Activated CD8-positive, alpha-beta T cell treated with anti-CD3 and anti-CD28 coated beads, Interleukin-2, amount 10 ng/mL, durations not matched to agents 7 days and 5 days (primary cell): Measurements from ENCODE around the gene RPS6KA5. TPM values are rescaled to one million over a fixed set of nuclear protein-coding genes. Genes with fewer than 3 reads are reported as not detected.
"Not testable (repeated sequence)": the region's sequence is repeated elsewhere in the genome, so short reads cannot be mapped to it uniquely, and the experiment has no call there.

ENCODE experiments used
- ATAC-seq: fragments of 150-1000 bp; cut with Tn5 transposase; one replicate; pipeline ENCODE4 v1.10.0; 2021; ENCODE audit warnings: moderate library complexity
- CTCF ChIA-PET: fragments of 350-600 bp; sonication (Branson Sonifier 250); formaldehyde crosslinking; loops from one replicate; lab custom pipeline; 2021; ENCODE audit warnings: antibody characterized with exemption; lab: Charles Lee
- POLR2A ChIA-PET: fragments of 350-600 bp; sonication (Branson Sonifier 250); formaldehyde crosslinking; loops from one replicate; lab custom pipeline; 2021; ENCODE audit warnings: antibody characterized with exemption; lab: Charles Lee
- DNase-seq: peaks from one replicate; pipeline ENCODE4 v3.0.0-alpha.2; 2020
- H3K27ac Mint-ChIP-seq: one replicate; pipeline ENCODE4 v1.8.0; 2021; ENCODE audit warnings: mild to moderate bottlenecking, mixed read lengths
- H3K27me3 Mint-ChIP-seq: one replicate; pipeline ENCODE4 v1.8.0; 2021; ENCODE audit warnings: low read depth, mixed read lengths
- H3K36me3 Mint-ChIP-seq: one replicate; pipeline ENCODE4 v1.8.0; 2021; ENCODE audit warnings: low read depth, mixed read lengths
- H3K4me1 Mint-ChIP-seq: one replicate; pipeline ENCODE4 v1.8.0; 2021; ENCODE audit warnings: low read depth, mixed read lengths
- H3K4me3 Mint-ChIP-seq: one replicate; pipeline ENCODE4 v1.8.0; 2021; ENCODE audit warnings: mild to moderate bottlenecking, mixed read lengths
- H3K9me3 Mint-ChIP-seq: one replicate; pipeline ENCODE4 v1.8.0; 2022; ENCODE audit warnings: mixed read lengths; ENCODE audit not compliant: insufficient read depth
- total RNA-seq, 2 experiments: library from RNA; stranded (reverse); gene quantifications; one replicate each; pipeline ENCODE4 v1.2.3, GENCODE V29; 2021

RPS6KA5 gene
- total RNA-seq, 2 experiments from 2014 or later = 50.8 to 53.1 TPM

DNA sequence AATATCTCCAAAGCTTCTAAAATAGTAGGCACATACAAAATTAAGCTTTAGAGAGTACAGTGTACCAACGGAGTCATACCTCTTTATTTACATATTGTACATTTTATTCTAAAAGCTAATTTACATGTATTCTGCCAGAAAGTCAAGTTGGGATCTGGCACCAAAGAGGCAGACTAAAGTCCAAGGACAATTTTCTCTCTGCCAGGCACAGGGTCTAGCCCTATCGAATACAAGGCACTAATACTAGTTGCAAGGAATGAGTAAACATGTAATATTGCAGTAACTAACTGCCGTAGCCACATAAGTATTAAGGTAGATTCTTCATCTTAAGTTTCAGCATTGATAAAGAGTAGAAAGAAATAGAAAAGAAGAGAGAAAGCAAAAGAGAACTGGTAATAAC, 93.9 kb downstream of the RPS6KA5 start:
- POLR2A ChIA-PET = no interaction called here
- DNase-seq (no peak), ATAC-seq (no peak)
- H3K4me1 Mint-ChIP-seq = peaks cover 35% of the 10 kb centered on the region
- H3K9me3 Mint-ChIP-seq = peaks cover 3% of the 10 kb centered on the region
- H3K4me3 Mint-ChIP-seq = no peak overlapping the region
- H3K27me3 Mint-ChIP-seq = no peaks in the 10 kb centered on the region
- CTCF ChIA-PET = no interaction called here
- no peak overlapping the region for H3K27ac Mint-ChIP-seq
- H3K36me3 Mint-ChIP-seq = peaks cover 65% of the 10 kb centered on the region

DNA sequence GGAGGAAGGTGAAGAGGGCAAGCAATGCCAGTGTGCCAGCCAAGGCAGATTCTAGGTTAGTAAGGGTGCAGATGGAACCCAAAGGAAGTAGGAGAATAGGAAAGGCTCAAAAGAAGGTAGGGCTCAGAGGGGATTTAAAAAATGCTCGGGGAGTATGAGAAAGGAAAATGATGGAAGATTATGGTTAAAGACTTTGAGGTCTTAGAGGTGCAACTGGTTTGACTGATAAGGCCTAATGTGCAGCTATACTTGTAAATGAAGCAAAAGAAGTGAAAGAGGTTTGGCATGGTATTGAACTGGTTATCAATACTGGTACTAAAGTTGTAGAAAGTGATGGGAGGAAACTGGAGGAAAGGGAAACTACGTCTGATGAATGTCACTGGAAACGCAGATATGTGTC, 94.7 kb downstream of the RPS6KA5 start:
- POLR2A ChIA-PET = interaction anchor here (0.8 kb wide), 1 partner anchor 150 kb away, joined by 4 read pairs; no protein-coding TSS in a partner anchor
- ATAC-seq = no peak

DNA sequence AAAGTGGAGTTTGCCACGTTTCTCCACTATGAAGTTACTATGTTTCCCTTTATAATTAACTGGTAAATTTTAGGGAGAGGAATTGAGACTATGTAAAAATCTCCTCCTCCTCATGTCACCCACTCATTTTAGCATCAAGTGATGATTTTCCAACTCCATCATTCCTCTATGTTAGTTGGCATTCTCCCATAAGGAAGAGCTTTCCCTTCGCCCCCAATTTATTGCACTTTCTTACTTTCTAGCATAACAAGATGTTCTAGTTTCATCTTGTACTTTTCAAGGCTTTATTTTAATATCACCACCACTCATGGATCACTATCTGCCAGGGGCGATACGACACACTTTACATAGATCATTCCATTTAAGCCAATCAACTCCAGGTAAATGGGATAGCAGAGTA, 97.1 kb downstream of the RPS6KA5 start:
- peaks cover 67% of the 10 kb centered on the region for H3K36me3 Mint-ChIP-seq
- H3K4me1 Mint-ChIP-seq = peaks cover 7% of the 10 kb centered on the region
- no peak overlapping the region for H3K4me3 Mint-ChIP-seq
- H3K27ac Mint-ChIP-seq = no peak overlapping the region
- ChIA-PET POLR2A (no interaction called here), CTCF (interaction anchor here (1.4 kb wide), 1 partner anchor 210 kb away, joined by 4 read pairs; no protein-coding TSS in a partner anchor)
- H3K9me3 Mint-ChIP-seq = no peaks in the 10 kb centered on the region
- ATAC-seq (no peak), DNase-seq (no peak)
- no peaks in the 10 kb centered on the region for H3K27me3 Mint-ChIP-seq

More for the DNA sequence above, 94.7 kb downstream of the RPS6KA5 start:
- CTCF ChIA-PET = no interaction called here
- H3K27me3 Mint-ChIP-seq = no peaks in the 10 kb centered on the region
- H3K4me1 Mint-ChIP-seq = peaks cover 31% of the 10 kb centered on the region
- no peak overlapping the region for H3K4me3 Mint-ChIP-seq
- DNase-seq = no peak
- H3K9me3 Mint-ChIP-seq = peaks cover 3% of the 10 kb centered on the region
- no peak overlapping the region for H3K27ac Mint-ChIP-seq
- H3K36me3 Mint-ChIP-seq = peaks cover 66% of the 10 kb centered on the region

DNA sequence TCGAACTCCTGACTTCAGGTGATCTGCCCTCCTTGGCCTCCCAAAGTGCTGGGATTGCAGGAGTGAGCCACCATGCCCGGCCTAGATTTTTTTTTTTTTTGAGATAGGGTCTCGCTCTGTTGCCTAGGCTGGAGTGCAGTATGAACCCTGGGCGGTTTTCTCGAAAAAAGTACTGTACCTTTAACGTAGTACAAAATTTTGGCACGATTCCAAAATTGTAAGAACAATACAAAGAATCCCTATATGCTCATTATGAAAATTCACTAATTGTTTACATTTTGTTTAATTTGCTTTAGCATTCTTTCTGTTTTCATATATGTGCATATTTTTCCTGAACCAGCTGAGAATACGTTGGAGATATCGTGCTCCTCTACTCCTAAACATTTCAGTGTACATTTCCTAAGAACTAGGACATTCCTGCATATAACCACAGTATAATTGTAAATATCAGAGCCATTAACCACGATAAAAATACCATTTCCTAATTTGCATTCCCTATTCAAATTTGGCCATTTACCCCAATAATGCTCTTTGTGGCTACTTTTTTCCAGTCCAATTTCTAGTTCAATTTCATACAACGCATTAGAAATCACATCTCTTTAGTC, 97.8 kb downstream of the RPS6KA5 start:
- Mint-ChIP-seq H3K36me3 (peaks cover 67% of the 10 kb centered on the region), H3K9me3 (peaks cover 1% of the 10 kb centered on the region), H3K4me3 (no peak overlapping the region), H3K27ac (no peak overlapping the region), H3K4me1 (peaks cover 3% of the 10 kb centered on the region), H3K27me3 (no peaks in the 10 kb centered on the region)
- ATAC-seq (no peak), DNase-seq (no peak)
- POLR2A ChIA-PET = no interaction called here
- CTCF ChIA-PET = no interaction called here

DNA sequence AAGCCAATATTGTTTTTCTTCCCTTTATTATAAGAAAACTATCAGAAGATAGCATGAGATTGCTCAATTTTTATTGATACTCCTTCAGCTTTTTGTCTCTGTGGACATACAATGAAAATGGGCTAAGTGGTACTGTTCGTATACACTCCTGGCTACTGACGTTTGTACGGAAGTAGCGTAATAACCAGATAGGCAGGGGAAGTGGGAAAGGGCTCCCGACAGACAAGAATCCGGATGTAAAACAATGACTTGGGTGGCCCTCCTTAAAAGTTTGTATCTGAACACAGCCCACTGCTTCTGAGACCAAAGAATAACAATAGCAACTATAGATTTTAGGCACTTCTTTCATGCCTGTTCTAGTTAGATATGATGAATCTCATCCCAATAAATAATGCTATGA, 99.6 kb downstream of the RPS6KA5 start:
- H3K4me3 Mint-ChIP-seq = no peak overlapping the region
- peaks cover 70% of the 10 kb centered on the region for H3K36me3 Mint-ChIP-seq
- DNase-seq (no peak), ATAC-seq (no peak)
- peaks cover 2% of the 10 kb centered on the region for H3K4me1 Mint-ChIP-seq
- no peak overlapping the region for H3K27ac Mint-ChIP-seq
- H3K27me3 Mint-ChIP-seq = no peaks in the 10 kb centered on the region
- ChIA-PET CTCF (interaction anchor here (1.4 to 1.8 kb wide), 2 partner anchors 213 to 216 kb away, joined by 4 to 5 read pairs; no protein-coding TSS in a partner anchor), POLR2A (no interaction called here)
- H3K9me3 Mint-ChIP-seq = peaks cover 14% of the 10 kb centered on the region

DNA sequence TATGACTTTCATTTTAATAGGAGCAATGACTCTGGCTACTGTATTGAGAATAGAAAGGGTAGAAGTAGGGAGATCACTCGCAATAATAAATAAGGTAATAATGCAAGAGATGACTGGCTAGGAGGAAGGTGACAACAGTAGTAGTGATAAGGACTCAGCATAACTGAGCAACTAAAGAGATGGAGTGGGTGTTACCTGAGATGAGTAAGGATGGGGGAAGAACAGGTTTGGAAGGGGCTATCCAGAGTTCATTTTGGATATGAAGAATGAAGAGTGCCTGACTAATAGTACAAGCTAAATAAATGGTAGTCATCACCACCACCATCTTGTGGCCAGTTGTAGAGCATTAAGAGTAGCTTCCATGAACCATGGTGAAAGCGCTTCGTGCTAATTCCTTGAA, 101.1 kb downstream of the RPS6KA5 start:
- peaks cover 25% of the 10 kb centered on the region for H3K9me3 Mint-ChIP-seq
- no peaks in the 10 kb centered on the region for H3K27me3 Mint-ChIP-seq
- H3K4me3 Mint-ChIP-seq = no peak overlapping the region
- no peak for DNase-seq
- no peak for ATAC-seq
- H3K36me3 Mint-ChIP-seq = peaks cover 74% of the 10 kb centered on the region
- H3K4me1 Mint-ChIP-seq = no peaks in the 10 kb centered on the region
- CTCF ChIA-PET = interaction anchor here (1.3 to 1.4 kb wide), 2 partner anchors 100 to 214 kb away, joined by 3 to 4 read pairs; no protein-coding TSS in a partner anchor
- no peak overlapping the region for H3K27ac Mint-ChIP-seq
- POLR2A ChIA-PET = no interaction called here

DNA sequence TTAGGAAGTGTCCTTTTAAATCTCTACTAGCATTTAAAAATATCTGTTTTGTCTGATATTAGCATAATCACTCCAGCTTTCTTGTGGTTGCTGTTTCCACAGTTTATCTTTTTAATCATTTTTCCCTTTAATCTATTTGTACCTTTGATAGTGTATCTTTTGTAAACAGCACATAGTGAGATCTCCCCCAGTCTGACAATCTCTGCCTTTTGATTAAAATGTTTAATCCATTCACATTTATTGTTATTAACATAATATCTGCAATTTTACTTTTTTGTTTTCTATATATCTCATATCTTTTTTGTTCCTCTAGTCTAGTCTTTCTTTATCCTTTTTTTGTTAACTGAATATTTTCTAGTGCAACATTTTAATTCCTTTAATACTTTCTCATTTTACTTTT, 104.2 kb downstream of the RPS6KA5 start:
- ChIA-PET CTCF (no interaction called here), POLR2A (no interaction called here)
- ATAC-seq = no peak
- no peak overlapping the region for H3K27ac Mint-ChIP-seq
- H3K36me3 Mint-ChIP-seq = peaks cover 80% of the 10 kb centered on the region
- DNase-seq = no peak
- peaks cover 3% of the 10 kb centered on the region for H3K4me1 Mint-ChIP-seq
- H3K27me3 Mint-ChIP-seq = no peaks in the 10 kb centered on the region
- no peak overlapping the region for H3K4me3 Mint-ChIP-seq
- peaks cover 39% of the 10 kb centered on the region for H3K9me3 Mint-ChIP-seq

DNA sequence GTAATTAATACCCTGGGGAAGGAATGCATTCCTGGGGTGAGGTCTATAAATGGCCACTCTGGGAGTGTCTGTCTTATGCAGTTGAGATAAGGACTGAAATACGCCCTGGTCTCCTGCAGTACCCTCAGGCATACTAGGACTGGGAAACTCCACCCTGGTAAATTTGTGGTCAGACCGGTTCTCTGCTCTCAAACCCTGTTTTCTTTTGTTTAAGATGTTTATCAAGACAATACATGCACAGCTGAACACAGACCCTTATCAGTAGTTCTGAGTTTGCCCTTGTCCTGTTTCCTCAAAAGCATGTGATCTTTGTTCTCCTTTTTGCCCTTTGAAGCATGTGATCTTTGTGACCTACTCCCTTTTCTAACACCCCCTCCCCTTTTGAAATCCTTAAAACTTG, 106.8 kb downstream of the RPS6KA5 start:
- Mint-ChIP-seq H3K36me3 (peaks cover 71% of the 10 kb centered on the region), H3K9me3 (peaks cover 39% of the 10 kb centered on the region)
- H3K4me3 Mint-ChIP-seq, H3K27me3 Mint-ChIP-seq, H3K4me1 Mint-ChIP-seq, ATAC-seq, H3K27ac Mint-ChIP-seq, DNase-seq, POLR2A ChIA-PET: not testable (repeated sequence)
- CTCF ChIA-PET = interaction anchor here (1.9 kb wide), 1 partner anchor 51 kb away, joined by 5 read pairs; no protein-coding TSS in a partner anchor

DNA sequence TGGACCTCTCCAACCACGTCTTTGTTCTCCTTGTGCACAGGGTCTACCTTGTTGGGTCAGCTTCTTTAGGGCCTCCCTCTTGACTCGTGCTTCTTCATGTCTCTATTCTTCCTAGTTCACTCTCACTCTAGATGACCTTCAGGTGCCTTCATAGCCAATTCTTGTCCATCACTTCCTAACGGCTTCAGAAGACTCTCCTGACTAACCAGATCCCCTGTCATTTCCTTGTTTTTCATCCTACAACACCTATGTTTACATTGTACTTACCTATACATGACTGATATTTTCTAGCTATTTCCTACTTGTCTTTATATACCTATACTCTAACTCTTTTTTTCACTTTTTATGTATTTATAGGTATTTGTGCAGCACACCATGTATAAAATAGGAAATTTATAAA, 117.1 kb downstream of the RPS6KA5 start:
- DNase-seq (no peak), ATAC-seq (no peak)
- Mint-ChIP-seq H3K27me3 (no peaks in the 10 kb centered on the region), H3K36me3 (peaks cover 67% of the 10 kb centered on the region), H3K4me3 (no peak overlapping the region), H3K4me1 (no peaks in the 10 kb centered on the region), H3K27ac (no peak overlapping the region), H3K9me3 (peaks cover 15% of the 10 kb centered on the region)
- CTCF ChIA-PET = no interaction called here
- POLR2A ChIA-PET = no interaction called here

DNA sequence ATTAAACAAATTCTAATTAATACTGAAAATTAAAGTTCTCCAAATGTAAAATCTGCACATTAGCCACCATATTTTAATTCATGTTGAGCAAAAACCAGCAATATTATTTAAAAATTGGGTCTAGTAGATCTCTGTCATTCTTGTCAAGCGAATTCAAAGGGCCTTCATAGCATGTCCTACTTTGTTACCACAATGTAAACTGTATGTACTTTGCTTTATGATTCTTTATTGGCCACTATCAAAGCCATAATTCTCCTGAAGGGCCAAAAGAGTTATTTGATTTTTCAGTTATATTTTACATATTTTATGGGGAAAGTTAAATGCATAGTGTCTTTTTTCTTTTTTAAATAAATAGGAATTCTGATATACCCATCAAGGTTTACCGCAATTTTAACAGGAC, 117.9 kb downstream of the RPS6KA5 start:
- no peak for ATAC-seq
- no peak overlapping the region for H3K4me3 Mint-ChIP-seq
- H3K27me3 Mint-ChIP-seq = no peaks in the 10 kb centered on the region
- ChIA-PET POLR2A (no interaction called here), CTCF (no interaction called here)
- no peak overlapping the region for H3K27ac Mint-ChIP-seq
- H3K4me1 Mint-ChIP-seq = no peaks in the 10 kb centered on the region
- no peak for DNase-seq
- peaks cover 73% of the 10 kb centered on the region for H3K36me3 Mint-ChIP-seq
- peaks cover 15% of the 10 kb centered on the region for H3K9me3 Mint-ChIP-seq

DNA sequence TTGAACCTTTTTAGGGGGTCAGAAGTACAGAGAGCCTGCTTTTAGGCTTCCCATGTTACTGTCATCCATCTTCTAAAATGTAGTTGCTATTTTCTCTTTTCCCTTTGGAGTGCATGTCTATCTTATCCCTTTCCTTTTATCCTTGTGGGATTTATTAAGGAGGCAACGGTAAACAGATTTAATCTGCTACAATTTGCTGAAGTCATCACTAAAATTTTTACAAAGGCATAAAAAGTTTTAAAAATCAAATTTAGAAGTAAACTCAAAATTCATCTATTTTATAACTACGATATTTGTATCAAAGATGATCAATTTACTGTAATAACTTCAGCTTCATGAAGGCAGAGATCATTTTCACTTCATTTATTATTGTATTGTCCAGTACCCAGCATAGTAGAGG, 118.7 kb downstream of the RPS6KA5 start:
- no peaks in the 10 kb centered on the region for H3K4me1 Mint-ChIP-seq
- CTCF ChIA-PET = no interaction called here
- H3K27ac Mint-ChIP-seq = no peak overlapping the region
- peaks cover 20% of the 10 kb centered on the region for H3K9me3 Mint-ChIP-seq
- POLR2A ChIA-PET = no interaction called here
- no peak for DNase-seq
- no peak overlapping the region for H3K4me3 Mint-ChIP-seq
- ATAC-seq = no peak
- H3K36me3 Mint-ChIP-seq = peaks cover 78% of the 10 kb centered on the region
- H3K27me3 Mint-ChIP-seq = no peaks in the 10 kb centered on the region

DNA sequence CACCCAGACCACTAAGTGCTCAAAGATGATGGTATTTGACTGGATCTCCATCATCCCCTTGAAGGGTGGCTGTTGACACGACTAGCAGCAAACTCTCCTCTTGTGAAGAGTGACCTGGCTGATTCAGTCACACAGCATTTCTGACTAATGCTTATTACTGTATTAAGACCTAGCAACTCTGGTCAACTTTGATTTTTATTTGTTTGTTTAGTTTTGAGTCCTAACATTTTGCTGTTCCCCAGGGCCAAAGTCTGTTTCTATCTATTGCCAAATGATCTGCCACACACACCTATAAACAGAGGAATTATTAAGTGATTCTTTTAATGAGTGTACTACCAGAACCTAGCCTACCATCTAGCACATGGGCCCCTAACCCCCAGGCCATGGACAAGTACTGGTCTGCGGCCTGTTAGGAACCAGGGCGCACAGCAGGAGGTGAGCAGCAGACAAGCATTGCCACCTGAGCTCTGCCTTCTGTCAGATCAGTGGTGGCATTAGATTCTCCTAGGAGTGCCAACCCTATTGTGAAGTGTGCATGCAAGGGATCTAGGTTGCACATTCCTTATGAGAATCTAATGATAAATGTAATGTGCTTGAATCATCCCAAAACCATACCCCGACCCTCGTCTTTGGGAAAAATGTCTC, 120.0 kb downstream of the RPS6KA5 start:
- peaks cover 20% of the 10 kb centered on the region for H3K9me3 Mint-ChIP-seq
- ATAC-seq = no peak
- H3K4me1 Mint-ChIP-seq = no peaks in the 10 kb centered on the region
- ChIA-PET CTCF (no interaction called here), POLR2A (no interaction called here)
- peaks cover 73% of the 10 kb centered on the region for H3K36me3 Mint-ChIP-seq
- H3K4me3 Mint-ChIP-seq = no peak overlapping the region
- H3K27ac Mint-ChIP-seq = no peak overlapping the region
- no peaks in the 10 kb centered on the region for H3K27me3 Mint-ChIP-seq
- no peak for DNase-seq
